Measurements from ENCODE around the gene WFDC10B. TPM values are rescaled to one million over a fixed set of nuclear protein-coding genes. Genes with fewer than 3 reads are reported as not detected.
"Not testable (repeated sequence)": the region's sequence is repeated elsewhere in the genome, so short reads cannot be mapped to it uniquely, and the experiment has no call there.

WFDC10B gene
- total RNA-seq, 1 donor from 2014 or later, result not detected

GRCh38 chr20:45649312-45649863, 55.4 kb downstream of the WFDC10B start:
- Mint-ChIP-seq H3K4me3 (no peak overlapping the region), H3K27me3 (peaks cover 18% of the 10 kb centered on the region), H3K27ac (no peak overlapping the region), H3K4me1 (no peaks in the 10 kb centered on the region), H3K36me3 (ENCODE audit: low read depth) (no peaks in the 10 kb centered on the region), H3K9me3 (no peaks in the 10 kb centered on the region)
- ATAC-seq (ENCODE audit: low read depth) (no peak), DNase-seq (no peak)
- TF ChIP-seq CTCF (IDR thresholded peaks at IDR 0.05), result no peak
- intact Hi-C loops (cut with micrococcal nuclease), result no loop called here
- POLR2A ChIA-PET, result no interaction called here
- CTCF ChIA-PET, result no interaction called here

DNA sequence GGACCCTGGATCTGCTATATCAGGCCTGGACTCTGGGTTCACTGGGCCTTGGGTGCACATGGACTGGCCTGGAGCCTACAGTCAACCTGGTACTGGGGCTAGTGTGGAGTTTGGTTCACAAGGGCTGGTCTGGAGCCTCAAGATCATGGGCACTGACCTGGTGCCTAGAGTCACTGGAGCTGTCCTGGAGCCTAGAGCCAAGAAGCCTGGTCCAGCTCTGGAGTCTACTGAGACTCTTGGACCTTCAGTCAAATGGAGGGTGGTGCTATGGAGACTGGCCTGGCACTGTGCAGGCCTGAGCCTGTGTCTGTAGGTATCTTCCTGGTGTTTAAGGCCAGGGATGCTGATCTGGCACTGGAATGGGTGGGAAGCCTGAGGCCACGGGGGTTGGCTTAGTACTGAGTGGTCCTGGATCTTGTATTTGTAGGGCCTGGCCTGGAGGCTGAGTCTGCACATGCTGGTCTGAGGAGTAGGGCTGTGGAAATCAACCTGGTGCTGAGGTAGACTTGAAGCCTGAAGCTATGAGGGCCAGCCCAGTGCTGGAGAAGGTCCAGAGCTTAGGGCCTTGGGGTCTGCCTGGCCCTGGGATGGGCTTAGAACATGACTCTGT, 57.3 kb downstream of the WFDC10B start:
- Mint-ChIP-seq H3K4me1 (no peaks in the 10 kb centered on the region), H3K9me3 (no peaks in the 10 kb centered on the region), H3K27me3 (peaks cover 15% of the 10 kb centered on the region), H3K36me3 (ENCODE audit: low read depth) (no peaks in the 10 kb centered on the region), H3K4me3 (no peak overlapping the region), H3K27ac (no peak overlapping the region)
- CTCF ChIA-PET, result no interaction called here
- TF ChIP-seq CTCF (IDR thresholded peaks at IDR 0.05), result no peak
- POLR2A ChIA-PET, result no interaction called here
- ATAC-seq (ENCODE audit: low read depth), result no peak
- no peak for DNase-seq
- intact Hi-C loops (cut with micrococcal nuclease), result no loop called here

- DNase-seq, result no peak
Measured at GRCh38 chr20:45646875-45647274, 57.9 kb downstream of the WFDC10B start.

GRCh38 chr20:45645869-45646268, 59.0 kb downstream of the WFDC10B start:
- H3K27ac Mint-ChIP-seq; ATAC-seq (ENCODE audit: low read depth); H3K4me3 Mint-ChIP-seq; CTCF ChIA-PET; H3K4me1 Mint-ChIP-seq; H3K27me3 Mint-ChIP-seq; H3K36me3 Mint-ChIP-seq (ENCODE audit: low read depth); POLR2A ChIA-PET; DNase-seq; H3K9me3 Mint-ChIP-seq; intact Hi-C loops (cut with micrococcal nuclease): not testable (repeated sequence)

More at GRCh38 chr20:45646875-45647274, 57.9 kb downstream of the WFDC10B start:
- ChIA-PET POLR2A (no interaction called here), CTCF (no interaction called here)
- no peak for ATAC-seq (ENCODE audit: low read depth)
- Mint-ChIP-seq H3K27ac (no peak overlapping the region), H3K9me3 (no peaks in the 10 kb centered on the region), H3K27me3 (peaks cover 13% of the 10 kb centered on the region), H3K4me3 (no peak overlapping the region), H3K4me1 (no peaks in the 10 kb centered on the region), H3K36me3 (ENCODE audit: low read depth) (no peaks in the 10 kb centered on the region)
- TF ChIP-seq CTCF (IDR thresholded peaks at IDR 0.05), result no peak
- intact Hi-C loops (cut with micrococcal nuclease), result no loop called here

GRCh38 chr20:45641076-45641475, 63.7 kb downstream of the WFDC10B start:
- intact Hi-C loops (cut with micrococcal nuclease); POLR2A ChIA-PET; H3K27ac Mint-ChIP-seq; ATAC-seq (ENCODE audit: low read depth); DNase-seq; H3K4me1 Mint-ChIP-seq; H3K36me3 Mint-ChIP-seq (ENCODE audit: low read depth); H3K9me3 Mint-ChIP-seq; CTCF ChIA-PET; H3K4me3 Mint-ChIP-seq: not testable (repeated sequence)
- peaks cover 11% of the 10 kb centered on the region for H3K27me3 Mint-ChIP-seq

- Mint-ChIP-seq H3K36me3 (ENCODE audit: low read depth) (no peaks in the 10 kb centered on the region), H3K27me3 (peaks cover 11% of the 10 kb centered on the region), H3K4me3 (no peak overlapping the region), H3K9me3 (no peaks in the 10 kb centered on the region), H3K4me1 (no peaks in the 10 kb centered on the region), H3K27ac (no peak overlapping the region)
- POLR2A ChIA-PET, result no interaction called here
- no peak for ATAC-seq (ENCODE audit: low read depth)
- CTCF ChIA-PET, result no interaction called here
- DNase-seq, result no peak
- intact Hi-C loops (cut with micrococcal nuclease), result no loop called here
- no peak for TF ChIP-seq CTCF (IDR thresholded peaks at IDR 0.05)
Measured at GRCh38 chr20:45639687-45640086, 65.1 kb downstream of the WFDC10B start.

All from activated B cell treated with CpG ODN at 0.5 μM for 24 hours (primary cell).